Measurements from ENCODE around the gene YRDC. TPM values are rescaled to one million over a fixed set of nuclear protein-coding genes. Genes with fewer than 3 reads are reported as not detected.

YRDC gene, protein sequence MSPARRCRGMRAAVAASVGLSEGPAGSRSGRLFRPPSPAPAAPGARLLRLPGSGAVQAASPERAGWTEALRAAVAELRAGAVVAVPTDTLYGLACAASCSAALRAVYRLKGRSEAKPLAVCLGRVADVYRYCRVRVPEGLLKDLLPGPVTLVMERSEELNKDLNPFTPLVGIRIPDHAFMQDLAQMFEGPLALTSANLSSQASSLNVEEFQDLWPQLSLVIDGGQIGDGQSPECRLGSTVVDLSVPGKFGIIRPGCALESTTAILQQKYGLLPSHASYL
- 10 to 100 TPM; 72.0 to 82.9 TPM for total RNA-seq

DNA sequence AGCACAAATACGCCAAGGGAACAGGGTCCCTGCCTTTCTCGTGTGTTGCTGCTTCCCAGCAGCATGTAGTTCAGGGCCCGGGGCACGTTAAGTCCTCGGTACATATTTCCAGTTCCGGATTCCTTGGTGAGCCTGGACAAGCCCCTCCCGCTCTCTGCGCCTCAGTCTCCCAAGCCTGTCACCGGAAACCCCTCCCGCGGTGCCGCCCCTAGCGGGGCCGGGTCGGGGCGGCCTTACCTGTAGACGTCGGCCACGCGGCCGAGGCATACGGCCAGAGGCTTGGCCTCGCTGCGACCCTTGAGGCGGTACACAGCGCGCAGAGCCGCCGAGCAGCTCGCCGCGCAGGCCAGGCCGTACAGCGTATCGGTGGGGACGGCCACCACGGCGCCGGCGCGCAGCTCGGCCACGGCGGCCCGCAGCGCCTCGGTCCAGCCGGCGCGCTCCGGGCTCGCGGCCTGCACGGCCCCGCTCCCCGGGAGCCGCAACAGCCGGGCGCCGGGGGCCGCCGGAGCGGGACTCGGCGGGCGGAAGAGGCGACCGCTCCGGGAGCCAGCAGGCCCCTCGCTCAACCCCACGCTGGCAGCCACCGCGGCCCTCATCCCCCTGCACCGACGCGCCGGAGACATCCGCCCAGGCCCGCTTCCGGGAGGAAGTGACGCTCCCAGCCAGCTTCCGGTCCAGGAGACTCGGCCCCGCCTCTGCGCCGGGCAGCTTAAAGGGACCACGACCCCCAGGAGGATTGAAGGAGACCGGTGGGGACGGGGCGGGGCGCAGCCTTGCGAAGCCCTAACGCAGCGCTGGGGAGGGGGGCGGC lies at the start of gene YRDC, which contains the start of gene C1orf122:
Gene YRDC (minus strand): TSS at position 654 of the 814 bp plus-strand sequence. CDS start 28 bp downstream, at position 626.
Gene C1orf122 (plus strand): TSS at position 236 of the 814 bp plus-strand sequence. CDS start 615 bp downstream, outside the sequence.
- peaks cover 8% of the 10 kb centered on the region for H3K36me3 Mint-ChIP-seq

DNA sequence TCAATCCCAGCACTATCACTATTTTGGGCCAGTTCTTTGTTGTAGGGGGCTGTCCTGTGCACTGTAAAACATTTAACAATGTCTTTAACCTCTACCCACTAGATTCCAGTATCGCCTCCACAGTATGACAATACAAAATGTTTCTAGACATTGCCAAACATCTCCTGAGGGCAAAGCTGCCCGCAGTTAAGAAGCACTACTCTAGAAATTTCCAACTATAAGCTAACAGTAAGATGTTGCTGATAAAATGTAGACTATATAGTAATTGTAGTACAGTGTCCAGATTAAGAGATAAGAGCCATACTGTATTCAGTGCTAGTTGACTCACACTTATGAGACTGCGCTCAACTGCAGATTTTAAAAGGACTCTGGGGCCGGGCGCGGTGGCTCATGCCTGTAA lies 46.4 kb upstream of the YRDC start:
- peak overlapping the region; percentile 33 for H3K4me3 Mint-ChIP-seq
- no peak for DNase-seq (ENCODE audit: low spot score)
- H3K9me3 Mint-ChIP-seq, result no peaks in the 10 kb centered on the region
- peak overlapping the region in 1 of 2 donors; percentile 28 for H3K27ac Mint-ChIP-seq
- peaks cover 26 to 32% of the 10 kb centered on the region in 2 donors for H3K4me1 Mint-ChIP-seq (ENCODE audit: low read depth in 2 of 2)
- peaks cover 22% of the 10 kb centered on the region for H3K36me3 Mint-ChIP-seq
- H3K27me3 Mint-ChIP-seq, result no peaks in the 10 kb centered on the region
- ATAC-seq, result no peak

More for the DNA sequence above, at the start of gene YRDC, which contains the start of gene C1orf122:
- Mint-ChIP-seq H3K4me1 (ENCODE audit: low read depth in 2 of 2) (peaks cover 29 to 36% of the 10 kb centered on the region in 2 donors), H3K9me3 (no peaks in the 10 kb centered on the region), H3K27me3 (no peaks in the 10 kb centered on the region), H3K27ac (peak within 1 kb of the TSS; percentile 80 to 91), H3K4me3 (peak within 1 kb of the TSS; percentile 91)
- ATAC-seq (peak; percentile 96 to 97), DNase-seq (ENCODE audit: low spot score) (peak; percentile 94)

DNA sequence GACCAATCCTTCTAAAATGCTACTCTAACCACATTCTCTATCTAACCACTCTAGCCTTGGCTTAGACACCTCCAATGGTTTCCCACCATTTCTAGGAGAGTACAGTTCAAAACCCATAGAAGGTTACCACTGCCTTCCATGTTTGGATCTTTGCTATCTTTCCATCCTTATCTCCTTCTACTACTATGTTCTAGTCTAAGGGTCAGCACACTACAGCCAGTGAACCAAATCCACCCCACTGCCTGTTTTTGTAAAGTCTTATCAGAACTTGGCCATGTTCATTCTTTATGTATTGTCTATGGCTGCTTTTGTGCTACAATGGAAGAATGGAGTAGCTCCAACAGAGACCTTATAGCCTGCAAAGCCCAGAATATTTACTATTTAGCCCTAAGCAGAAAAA lies 45.1 kb upstream of the YRDC start:
- Mint-ChIP-seq H3K27me3 (no peaks in the 10 kb centered on the region), H3K27ac (no peak overlapping the region), H3K4me3 (no peak overlapping the region), H3K9me3 (no peaks in the 10 kb centered on the region), H3K4me1 (ENCODE audit: low read depth in 2 of 2) (peaks cover 25 to 28% of the 10 kb centered on the region in 2 donors), H3K36me3 (peaks cover 22% of the 10 kb centered on the region)
- no peak for ATAC-seq
- DNase-seq (ENCODE audit: low spot score), result no peak

- ATAC-seq, result peak; percentile 72 to 76
Observed at GRCh38 chr1:37851782-37852210, 43.8 kb upstream of the YRDC start.

DNA sequence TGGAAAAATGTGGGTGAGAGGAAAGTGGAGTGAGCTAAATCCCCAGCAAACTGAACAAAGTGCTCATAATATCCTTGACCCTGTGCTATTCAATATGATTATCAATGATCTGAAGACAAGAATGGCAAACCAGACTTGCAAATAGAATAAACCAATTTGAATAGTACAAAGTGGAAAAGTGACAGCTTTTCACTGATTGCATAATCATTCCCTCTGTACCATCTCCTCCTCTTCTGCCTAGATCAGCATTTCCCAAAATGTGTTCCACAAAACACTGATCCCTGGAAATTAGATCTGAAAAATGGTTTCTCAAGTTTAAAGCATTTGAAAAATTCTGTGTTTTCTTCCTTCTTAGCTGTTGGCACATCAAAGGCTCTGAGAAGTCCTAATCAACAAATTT lies 43.3 kb upstream of the YRDC start:
- Mint-ChIP-seq H3K4me3 (no peak overlapping the region), H3K36me3 (peaks cover 15% of the 10 kb centered on the region), H3K27me3 (no peaks in the 10 kb centered on the region), H3K27ac (no peak overlapping the region), H3K9me3 (no peaks in the 10 kb centered on the region), H3K4me1 (ENCODE audit: low read depth in 2 of 2) (peaks cover 31 to 33% of the 10 kb centered on the region in 2 donors)
- DNase-seq (ENCODE audit: low spot score) (no peak), ATAC-seq (no peak)

More at GRCh38 chr1:37851782-37852210, 43.8 kb upstream of the YRDC start:
- Mint-ChIP-seq H3K4me1 (ENCODE audit: low read depth in 2 of 2) (peaks cover 25 to 27% of the 10 kb centered on the region in 2 donors), H3K36me3 (peaks cover 15% of the 10 kb centered on the region), H3K27me3 (no peaks in the 10 kb centered on the region), H3K4me3 (no peak overlapping the region), H3K27ac (no peak overlapping the region), H3K9me3 (no peaks in the 10 kb centered on the region)
- DNase-seq (ENCODE audit: low spot score), result no peak

DNA sequence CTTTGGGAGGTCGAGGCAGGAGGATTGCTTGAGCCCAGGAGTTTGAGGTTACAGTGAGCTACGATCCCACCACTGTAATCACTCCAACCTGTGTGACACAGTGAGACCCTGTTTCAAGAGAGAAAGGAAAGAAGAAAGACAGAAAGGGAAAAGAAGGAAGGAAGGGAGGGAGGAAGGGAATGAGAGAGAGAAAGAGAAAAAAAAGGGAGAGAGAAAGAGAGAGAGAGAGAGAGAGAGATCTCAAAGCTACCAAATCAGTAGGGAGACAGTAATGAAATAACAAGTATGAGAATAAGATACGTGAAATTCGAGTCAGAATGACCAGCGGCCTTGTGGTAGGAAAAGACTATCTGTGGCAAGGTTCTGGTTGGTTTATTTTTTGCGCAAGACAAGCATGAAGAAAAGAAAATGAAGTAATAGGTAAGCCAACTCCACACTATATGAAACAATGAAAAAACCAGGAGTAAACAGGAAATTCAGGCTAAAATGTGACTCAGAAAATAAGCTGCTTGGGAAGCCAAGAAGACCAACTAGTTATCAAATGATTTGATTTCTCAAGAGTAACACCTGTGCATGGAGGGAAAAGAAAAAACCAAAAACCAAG lies 42.4 kb upstream of the YRDC start:
- Mint-ChIP-seq H3K27me3 (no peaks in the 10 kb centered on the region), H3K9me3 (no peaks in the 10 kb centered on the region), H3K4me3 (no peak overlapping the region), H3K36me3 (peaks cover 15% of the 10 kb centered on the region), H3K4me1 (ENCODE audit: low read depth in 2 of 2) (peaks cover 39 to 41% of the 10 kb centered on the region in 2 donors), H3K27ac (no peak overlapping the region)
- no peak for DNase-seq (ENCODE audit: low spot score)
- peak in 1 of 2 donors; percentile 61 for ATAC-seq

DNA sequence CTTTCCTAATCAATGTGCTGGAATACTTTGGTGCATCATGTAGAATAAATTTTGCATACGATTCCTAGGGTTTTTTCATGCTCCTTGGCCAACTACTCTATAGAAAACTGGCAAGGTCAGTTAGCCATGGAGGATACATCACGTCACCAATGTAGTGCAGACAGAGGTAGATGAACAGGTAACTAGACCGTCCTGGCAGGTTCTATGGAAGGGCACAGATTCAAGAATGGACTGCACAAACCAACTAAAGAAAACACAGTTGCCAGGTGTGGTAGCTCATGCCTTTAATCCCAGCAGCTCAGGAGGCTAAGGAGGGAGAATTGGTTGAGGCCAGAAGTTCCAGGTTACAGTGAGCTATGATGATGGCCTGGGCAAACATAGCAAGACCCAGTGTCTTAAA lies 41.5 kb upstream of the YRDC start:
- Mint-ChIP-seq H3K27ac (no peak overlapping the region), H3K9me3 (no peaks in the 10 kb centered on the region), H3K36me3 (peaks cover 23% of the 10 kb centered on the region), H3K4me1 (ENCODE audit: low read depth in 2 of 2) (peaks cover 39 to 44% of the 10 kb centered on the region in 2 donors), H3K4me3 (peak overlapping the region; percentile 13), H3K27me3 (no peaks in the 10 kb centered on the region)
- DNase-seq (ENCODE audit: low spot score) (no peak), ATAC-seq (no peak)

DNA sequence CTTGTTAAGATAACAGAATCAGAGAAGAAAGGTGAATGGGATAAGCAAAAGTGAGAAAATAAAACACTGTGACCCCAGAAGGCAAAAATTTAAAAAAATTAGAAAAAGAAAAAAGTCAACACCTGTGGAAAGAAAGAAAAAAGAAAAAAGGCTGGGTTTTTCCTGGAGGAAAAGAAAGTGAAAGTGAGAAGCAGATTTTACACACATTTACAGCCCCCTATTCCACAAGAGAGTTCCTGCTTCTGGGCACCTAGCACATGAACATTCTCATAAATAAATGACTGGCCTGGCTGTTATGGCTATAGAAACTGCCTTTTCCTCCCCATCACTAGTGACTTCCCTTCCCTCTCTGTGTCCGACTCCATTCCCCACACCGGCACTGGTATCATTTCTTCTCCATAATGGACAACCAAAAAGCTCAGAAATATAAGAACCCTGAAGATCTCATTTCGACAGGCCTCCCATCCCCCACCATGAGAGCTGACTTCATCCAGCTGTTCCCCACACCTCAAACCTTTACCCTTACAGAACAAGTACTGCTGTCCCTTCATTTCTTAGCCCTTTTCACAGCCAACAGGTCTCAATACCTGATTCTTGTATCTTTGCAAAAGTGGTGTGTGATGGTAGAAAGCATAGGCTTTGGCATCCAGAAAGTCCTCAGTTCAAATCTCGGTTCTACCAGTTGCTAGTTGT lies 38.8 kb upstream of the YRDC start:
- H3K4me3 Mint-ChIP-seq, result peak overlapping the region; percentile 76

GRCh38 chr1:37845786-37846185 lies 37.8 kb upstream of the YRDC start:
- H3K9me3 Mint-ChIP-seq, result no peaks in the 10 kb centered on the region
- peak overlapping the region; percentile 91 to 97 for H3K27ac Mint-ChIP-seq
- ATAC-seq (peak; percentile 43 to 72), DNase-seq (ENCODE audit: low spot score) (no peak)
- peak overlapping the region; percentile 76 for H3K4me3 Mint-ChIP-seq
- peaks cover 48 to 49% of the 10 kb centered on the region in 2 donors for H3K4me1 Mint-ChIP-seq (ENCODE audit: low read depth in 2 of 2)
- peaks cover 20% of the 10 kb centered on the region for H3K36me3 Mint-ChIP-seq
- no peaks in the 10 kb centered on the region for H3K27me3 Mint-ChIP-seq

More for the DNA sequence above, 38.8 kb upstream of the YRDC start:
- H3K27me3 Mint-ChIP-seq, result no peaks in the 10 kb centered on the region
- peaks cover 48 to 49% of the 10 kb centered on the region in 2 donors for H3K4me1 Mint-ChIP-seq (ENCODE audit: low read depth in 2 of 2)
- no peaks in the 10 kb centered on the region for H3K9me3 Mint-ChIP-seq
- DNase-seq (ENCODE audit: low spot score) (no peak), ATAC-seq (no peak)
- H3K36me3 Mint-ChIP-seq, result peaks cover 20% of the 10 kb centered on the region
- peak overlapping the region; percentile 91 to 97 for H3K27ac Mint-ChIP-seq

DNA sequence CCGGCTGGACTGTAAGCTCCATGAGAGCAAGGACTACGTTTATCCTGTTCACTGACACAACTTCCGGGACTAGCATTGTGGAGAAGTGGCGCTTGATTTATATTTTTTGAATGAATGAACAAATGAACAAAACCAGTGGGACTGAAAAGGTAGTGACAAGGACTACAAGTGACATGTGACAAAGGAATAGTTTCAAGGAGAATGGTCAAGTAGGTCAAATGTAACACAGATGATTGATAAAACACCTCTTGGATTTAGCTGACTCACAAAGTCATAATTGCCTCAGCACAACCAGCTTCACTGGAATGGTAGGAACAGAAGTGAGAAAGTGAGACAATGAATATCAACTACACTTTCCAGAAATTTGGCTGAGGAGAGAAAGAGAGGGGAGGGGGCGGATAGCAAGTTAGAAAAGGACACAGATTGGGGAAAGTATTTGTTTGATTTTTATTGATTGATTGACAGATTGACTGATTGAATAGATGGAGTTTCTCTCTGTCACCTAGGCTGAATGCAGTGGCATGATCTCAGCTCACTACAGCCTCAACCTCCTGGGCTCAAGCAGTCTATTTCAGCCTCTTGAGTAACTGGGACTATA lies 37.1 kb upstream of the YRDC start:
- ATAC-seq (peak in 1 of 2 donors; percentile 54), DNase-seq (ENCODE audit: low spot score) (no peak)
- Mint-ChIP-seq H3K4me1 (ENCODE audit: low read depth in 2 of 2) (peaks cover 48 to 49% of the 10 kb centered on the region in 2 donors), H3K36me3 (peaks cover 20% of the 10 kb centered on the region), H3K4me3 (peak overlapping the region; percentile 76), H3K27ac (peak overlapping the region; percentile 91 to 97), H3K9me3 (no peaks in the 10 kb centered on the region), H3K27me3 (no peaks in the 10 kb centered on the region)

GRCh38 chr1:37844536-37844935 lies 36.5 kb upstream of the YRDC start:
- ATAC-seq, result no peak
- H3K4me1 Mint-ChIP-seq (ENCODE audit: low read depth in 2 of 2), result peaks cover 48% of the 10 kb centered on the region in 2 donors
- no peak for DNase-seq (ENCODE audit: low spot score)
- H3K27me3 Mint-ChIP-seq, result no peaks in the 10 kb centered on the region
- peak overlapping the region; percentile 76 for H3K4me3 Mint-ChIP-seq
- H3K36me3 Mint-ChIP-seq, result peaks cover 20% of the 10 kb centered on the region
- H3K27ac Mint-ChIP-seq, result peak overlapping the region; percentile 91 to 97
- H3K9me3 Mint-ChIP-seq, result no peaks in the 10 kb centered on the region

DNA sequence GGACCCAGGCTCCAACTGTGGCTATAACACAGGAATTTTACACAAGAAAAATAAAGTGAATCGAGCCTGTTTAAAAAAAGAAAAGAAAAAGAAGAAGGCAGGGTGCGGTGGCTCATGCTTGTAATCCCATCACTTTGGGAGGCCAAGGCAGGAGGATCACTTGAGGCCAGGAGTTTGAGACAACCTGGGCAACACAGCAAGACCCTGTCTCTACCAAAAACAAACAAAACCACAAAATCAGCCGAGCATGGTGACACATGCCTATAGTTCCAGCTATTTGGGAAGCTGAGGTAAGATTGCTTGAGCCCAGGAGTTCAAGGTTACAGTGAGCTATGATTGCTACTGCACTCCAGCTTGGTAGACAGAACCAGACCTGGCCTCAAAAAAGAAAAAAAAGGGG lies 33.6 kb upstream of the YRDC start:
- Mint-ChIP-seq H3K36me3 (peaks cover 25% of the 10 kb centered on the region), H3K4me1 (ENCODE audit: low read depth in 2 of 2) (peaks cover 35 to 39% of the 10 kb centered on the region in 2 donors), H3K27me3 (no peaks in the 10 kb centered on the region), H3K27ac (peak overlapping the region in 1 of 2 donors; percentile 50), H3K4me3 (no peak overlapping the region), H3K9me3 (no peaks in the 10 kb centered on the region)
- ATAC-seq (no peak), DNase-seq (ENCODE audit: low spot score) (no peak)

- Mint-ChIP-seq H3K27ac (no peak overlapping the region), H3K27me3 (no peaks in the 10 kb centered on the region), H3K4me3 (no peak overlapping the region), H3K36me3 (peaks cover 25% of the 10 kb centered on the region), H3K9me3 (no peaks in the 10 kb centered on the region), H3K4me1 (ENCODE audit: low read depth in 2 of 2) (peaks cover 25 to 30% of the 10 kb centered on the region in 2 donors)
- DNase-seq (ENCODE audit: low spot score) (no peak), ATAC-seq (no peak)
Observed at GRCh38 chr1:37840711-37841110, 32.7 kb upstream of the YRDC start.

Measured in natural killer cell treated with Interleukin-12 subunit alpha and Interleukin-12 subunit beta and Interleukin-15 and Interleukin-18, amount 100 ng/mL, for 72 hours (primary cell).